ENCODE measurements around the gene PPP2R5B.
A peak's percentile ranks its signal among the peaks of the same experiment; 100 is the strongest.

The PPP2R5B gene

DNA sequence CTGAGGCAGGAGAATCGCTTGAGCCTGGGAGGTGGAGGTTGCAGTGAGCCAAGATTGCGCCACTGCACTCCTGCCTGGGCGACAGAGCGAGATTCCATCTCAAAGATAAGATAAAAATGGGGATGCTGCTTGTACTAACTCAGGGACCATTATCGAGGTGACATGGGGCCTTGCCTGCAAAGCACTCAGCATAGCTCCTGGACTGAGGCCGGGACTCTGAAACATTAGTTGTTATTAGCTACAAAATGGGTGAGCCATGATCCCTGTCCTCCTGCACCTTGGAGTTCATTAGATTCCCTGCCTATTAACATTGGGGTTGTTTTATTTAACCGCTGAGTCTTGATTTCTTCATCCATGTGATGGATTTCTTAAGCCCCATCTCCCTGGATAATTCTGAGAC lies 5.1 kb downstream of the PPP2R5B start:
- no peak for DNase-seq (ENCODE audit: low spot score)

GRCh38 chr11:64930340-64930739 lies 5.9 kb downstream of the PPP2R5B start:
- no peak for DNase-seq (ENCODE audit: low spot score)

DNA sequence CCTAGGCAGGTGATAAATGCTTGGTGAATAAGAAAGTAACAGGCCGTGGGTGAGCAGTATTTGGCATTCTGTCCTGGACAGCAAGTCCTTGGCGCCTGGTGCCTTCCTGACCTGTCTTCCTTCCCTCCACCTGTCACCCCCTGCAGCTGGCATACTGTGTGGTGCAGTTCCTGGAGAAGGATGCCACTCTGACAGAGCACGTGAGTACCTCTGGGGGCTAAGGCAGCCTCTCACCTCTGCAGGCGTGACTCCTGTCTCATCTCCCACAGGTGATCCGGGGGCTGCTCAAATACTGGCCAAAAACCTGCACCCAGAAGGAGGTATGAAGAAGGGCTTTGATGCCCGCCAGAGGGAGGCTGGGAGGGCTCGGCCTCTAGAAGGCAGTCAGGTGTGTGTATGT lies 6.8 kb downstream of the PPP2R5B start:
- no peak for DNase-seq (ENCODE audit: low spot score)

DNA sequence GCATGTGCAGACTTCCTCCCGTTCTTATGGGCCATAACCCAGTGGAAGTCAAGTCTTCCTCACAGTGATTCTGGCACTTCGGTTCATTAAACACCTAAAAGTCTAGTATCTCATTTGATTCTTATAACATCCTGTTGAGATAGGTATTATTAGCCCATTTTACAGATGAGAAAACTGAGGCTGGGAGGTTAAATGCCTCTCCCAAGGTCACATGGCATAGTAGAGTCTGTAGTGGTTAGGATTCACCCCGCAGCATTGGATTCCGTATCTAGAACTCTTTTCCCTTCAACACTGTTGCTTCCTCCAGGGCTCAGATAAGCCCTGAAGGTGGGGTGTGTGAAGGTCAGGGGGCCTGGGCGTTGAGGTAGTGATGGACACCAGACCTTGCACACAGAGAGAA lies 7.8 kb downstream of the PPP2R5B start:
- no peak for DNase-seq (ENCODE audit: low spot score)

- no peak for DNase-seq (ENCODE audit: low spot score)
Observed at GRCh38 chr11:64933213-64933934, 8.9 kb downstream of the PPP2R5B start.

- no peak for DNase-seq (ENCODE audit: low spot score)
Observed at GRCh38 chr11:64933935-64934681, 9.6 kb downstream of the PPP2R5B start.

DNA sequence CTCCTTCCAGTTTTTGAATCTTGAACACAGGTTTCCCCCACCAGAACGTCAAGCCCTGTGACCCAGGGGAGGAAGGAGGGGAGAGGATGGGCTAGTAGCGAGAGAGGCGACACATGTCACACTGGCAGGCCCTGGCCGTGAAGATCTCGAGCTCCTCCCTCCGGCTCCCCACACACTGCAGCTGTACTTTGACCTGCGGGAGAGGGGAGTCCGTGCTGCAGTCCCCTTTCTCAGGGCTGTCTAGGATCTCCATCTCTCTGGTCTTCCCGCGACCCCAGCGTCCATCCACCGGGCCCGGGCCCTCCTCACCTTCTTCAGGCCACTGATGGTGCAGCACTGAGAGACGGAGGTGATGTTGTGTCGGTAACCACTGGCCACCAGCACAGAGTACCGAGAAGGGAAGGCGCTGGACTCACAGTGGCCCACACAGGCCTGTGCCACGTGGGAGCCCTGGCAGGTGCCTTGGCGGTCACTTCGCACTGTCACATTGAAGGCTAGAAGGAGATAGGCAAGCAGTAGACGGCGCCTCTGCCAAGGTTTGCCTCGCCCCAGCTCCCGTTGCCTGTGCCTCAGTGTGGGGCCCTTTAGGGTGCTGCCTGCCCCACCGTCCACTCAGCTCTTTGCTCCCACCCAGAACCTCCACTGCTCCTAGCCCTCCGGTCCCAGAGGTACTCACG lies 10.3 kb downstream of the PPP2R5B start:
- no peak for DNase-seq (ENCODE audit: low spot score)

- DNase-seq (ENCODE audit: low spot score), result no peak
Observed at GRCh38 chr11:64935359-64936081, 11.0 kb downstream of the PPP2R5B start, which contains the start of gene GPHA2. GPHA2 (minus strand) TSS chr11:64935893; CDS start chr11:64935460, 433 bp downstream.

GRCh38 chr11:64936539-64936938 lies 12.1 kb downstream of the PPP2R5B start:
- no peak for DNase-seq (ENCODE audit: low spot score)

DNA sequence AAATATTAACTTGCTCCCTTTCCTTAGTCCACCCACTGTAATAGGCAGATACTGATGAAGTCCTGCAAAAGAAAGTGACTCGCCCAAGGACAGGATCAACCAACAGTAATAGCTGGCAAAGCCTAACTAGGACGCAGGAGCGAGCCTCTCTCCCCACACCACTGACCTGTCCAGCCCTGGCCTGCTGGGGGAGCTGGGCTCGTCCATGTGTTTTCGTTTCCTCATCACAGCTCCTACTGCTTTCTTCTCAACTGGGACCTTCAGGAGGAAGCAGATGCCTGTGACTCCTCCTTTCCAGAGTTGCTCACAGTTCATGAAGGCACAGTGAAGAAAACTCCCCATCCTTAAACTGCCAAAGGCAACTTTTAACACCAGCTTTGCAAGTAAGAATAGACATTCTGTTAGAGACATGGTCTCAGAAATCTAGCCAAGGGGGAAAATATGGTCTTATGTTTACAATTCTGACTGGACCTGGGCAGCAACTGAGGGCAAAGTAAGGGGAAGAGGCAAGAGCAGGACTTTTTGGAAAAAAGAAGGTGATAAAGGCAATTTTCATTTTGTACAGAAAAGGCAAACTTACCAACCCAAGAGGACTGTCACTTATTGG lies 22.8 kb downstream of the PPP2R5B start:
- DNase-seq (ENCODE audit: low spot score), result no peak

DNA sequence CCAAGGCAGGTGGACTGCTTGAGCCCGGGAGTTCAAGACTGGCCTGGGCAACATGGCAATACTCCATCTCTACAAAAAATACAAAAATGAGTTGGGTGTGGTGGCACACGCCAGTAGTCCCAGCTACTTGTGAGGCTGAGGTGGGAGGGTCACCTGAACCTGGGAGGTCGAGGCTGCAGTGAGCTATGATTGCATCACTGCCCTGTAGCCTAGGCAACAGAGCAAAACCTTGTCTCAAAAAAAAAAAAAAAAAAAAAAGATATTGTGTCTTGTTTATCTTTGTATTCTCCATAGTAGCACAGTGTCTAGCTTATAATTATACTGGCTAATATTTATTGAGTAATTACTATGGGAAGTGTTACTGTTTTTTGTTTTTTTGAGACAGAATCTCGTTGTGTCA lies 27.0 kb downstream of the PPP2R5B start:
- no peak for DNase-seq (ENCODE audit: low spot score)

DNA sequence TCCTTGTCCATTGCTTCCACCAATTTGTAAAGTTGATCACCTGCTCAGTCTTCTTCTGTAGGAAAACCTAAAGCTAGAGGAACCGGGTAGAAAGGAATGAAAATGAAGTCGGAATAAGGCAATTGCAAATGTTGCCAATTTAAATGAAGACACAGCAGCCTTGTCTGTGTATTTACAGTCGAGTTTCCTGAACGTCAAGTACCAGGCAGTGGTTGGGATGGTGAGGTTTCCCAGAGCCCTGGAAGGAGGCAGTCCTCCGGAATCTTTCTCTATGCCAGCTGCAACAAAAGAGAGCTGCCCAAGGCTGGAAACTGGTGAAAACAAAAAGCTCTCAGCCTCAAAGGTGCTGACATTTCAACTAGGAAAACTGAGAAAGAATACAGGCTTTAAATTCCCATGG lies 29.7 kb downstream of the PPP2R5B start:
- DNase-seq (ENCODE audit: low spot score), result no peak

DNA sequence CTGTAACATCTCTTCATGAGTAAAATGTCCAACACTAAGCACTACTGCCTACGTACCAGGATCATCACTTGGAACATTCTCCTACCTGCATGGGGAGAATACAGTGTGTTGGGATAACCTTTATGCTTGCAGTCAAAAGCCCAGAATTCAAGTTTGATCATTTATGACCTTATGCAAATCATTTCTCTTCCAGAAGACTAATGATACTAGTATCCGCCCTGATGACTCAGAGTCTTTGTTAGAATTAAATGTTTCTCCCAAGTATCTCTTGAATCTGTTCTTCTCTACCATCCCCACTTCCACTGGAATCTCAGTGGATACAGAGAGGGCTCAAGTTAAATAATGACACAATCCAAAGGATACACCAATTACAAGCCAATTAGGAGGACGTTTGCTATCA lies 35.0 kb downstream of the PPP2R5B start:
- no peak for DNase-seq (ENCODE audit: low spot score)

GRCh38 chr11:64960719-64961118 lies 36.2 kb downstream of the PPP2R5B start:
- DNase-seq (ENCODE audit: low spot score), result no peak

DNA sequence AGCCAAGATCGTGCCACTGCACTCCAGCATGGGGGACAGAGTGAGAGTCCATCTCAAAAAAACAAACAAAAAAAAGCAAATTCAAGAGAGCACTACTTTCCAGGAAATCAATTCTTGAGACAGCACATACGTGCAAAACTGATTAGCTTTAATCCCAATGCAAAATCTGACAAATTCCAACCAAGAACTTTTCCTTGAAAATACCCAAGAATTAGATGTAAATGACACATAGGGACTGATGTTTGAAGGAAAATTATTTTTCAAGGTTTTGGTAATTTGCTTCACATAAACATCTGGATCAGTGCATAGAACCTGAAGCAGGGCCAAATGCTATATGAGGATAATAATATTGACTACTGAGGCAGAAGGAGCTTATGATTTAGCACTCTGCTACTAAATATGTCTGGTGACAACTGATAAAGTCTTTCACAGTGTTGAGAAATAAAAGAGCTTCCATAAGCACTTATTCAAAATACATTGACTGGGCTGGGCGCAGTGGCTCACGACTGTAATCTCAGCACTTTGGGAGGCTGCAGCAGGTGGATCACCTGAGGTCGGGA lies 38.7 kb downstream of the PPP2R5B start:
- DNase-seq (ENCODE audit: low spot score), result no peak

DNA sequence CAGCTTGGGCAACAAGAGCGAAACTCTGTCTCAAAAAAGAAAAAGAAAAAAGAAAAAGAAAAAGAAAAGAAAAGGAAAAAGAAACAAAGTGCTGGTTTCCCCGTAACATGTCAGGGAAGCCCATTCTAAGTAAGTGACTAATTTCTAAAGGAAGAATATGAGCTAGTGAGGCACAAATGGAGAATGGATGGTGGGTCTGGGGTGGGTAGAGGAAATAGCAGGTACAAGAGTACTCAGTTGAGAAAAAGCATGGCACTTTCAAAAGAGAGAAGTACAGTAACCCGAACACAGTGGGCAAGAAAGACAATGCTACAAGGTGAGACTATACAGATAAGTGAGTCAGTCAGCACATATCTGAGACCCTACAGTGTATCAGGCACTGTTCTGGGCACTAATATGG lies 42.9 kb downstream of the PPP2R5B start:
- DNase-seq (ENCODE audit: low spot score), result no peak

GRCh38 chr11:64969209-64969608 lies 44.7 kb downstream of the PPP2R5B start:
- DNase-seq (ENCODE audit: low spot score), result no peak

GRCh38 chr11:64970731-64971151 lies 46.3 kb downstream of the PPP2R5B start:
- DNase-seq (ENCODE audit: low spot score), result peak; percentile 40

- DNase-seq (ENCODE audit: low spot score), result peak; percentile 89
Observed at GRCh38 chr11:64971421-64972233, 47.1 kb downstream of the PPP2R5B start, which contains the start of gene MAJIN. MAJIN (minus strand) TSS chr11:64972108; CDS start chr11:64959405, 12,703 bp downstream.

- DNase-seq (ENCODE audit: low spot score), result no peak
Observed at GRCh38 chr11:64974124-64974523, 49.6 kb downstream of the PPP2R5B start.

DNA sequence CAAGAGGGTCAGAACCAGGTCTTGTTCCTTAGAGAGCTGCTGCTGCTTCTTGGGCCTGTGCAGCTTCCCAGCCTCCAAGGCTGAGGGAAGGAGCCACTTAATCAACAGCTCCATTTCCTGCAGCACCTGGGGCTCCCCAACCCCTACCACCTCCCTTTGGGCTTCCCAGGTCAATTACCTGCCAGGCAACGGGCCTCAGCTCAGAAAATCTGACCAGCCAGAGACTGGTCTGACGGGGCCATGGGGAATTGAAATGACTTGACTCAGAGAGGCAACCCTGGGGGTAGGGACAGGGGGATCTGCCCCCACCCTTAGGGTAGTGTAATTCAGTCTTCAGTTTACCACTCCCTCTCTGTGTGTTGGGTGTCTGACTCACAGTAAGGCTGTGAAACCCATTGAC lies 52.2 kb downstream of the PPP2R5B start:
- no peak for DNase-seq (ENCODE audit: low spot score)

Data from CD4-positive, alpha-beta T cell treated with Interleukin-2 at 100 ng/mL for 4 hours (primary cell).